ENCODE results near the gene TGM3.
"Not testable (repeated sequence)": the region's sequence is repeated elsewhere in the genome, so short reads cannot be mapped to it uniquely, and the experiment has no call there.

Gene TGM3

DNA sequence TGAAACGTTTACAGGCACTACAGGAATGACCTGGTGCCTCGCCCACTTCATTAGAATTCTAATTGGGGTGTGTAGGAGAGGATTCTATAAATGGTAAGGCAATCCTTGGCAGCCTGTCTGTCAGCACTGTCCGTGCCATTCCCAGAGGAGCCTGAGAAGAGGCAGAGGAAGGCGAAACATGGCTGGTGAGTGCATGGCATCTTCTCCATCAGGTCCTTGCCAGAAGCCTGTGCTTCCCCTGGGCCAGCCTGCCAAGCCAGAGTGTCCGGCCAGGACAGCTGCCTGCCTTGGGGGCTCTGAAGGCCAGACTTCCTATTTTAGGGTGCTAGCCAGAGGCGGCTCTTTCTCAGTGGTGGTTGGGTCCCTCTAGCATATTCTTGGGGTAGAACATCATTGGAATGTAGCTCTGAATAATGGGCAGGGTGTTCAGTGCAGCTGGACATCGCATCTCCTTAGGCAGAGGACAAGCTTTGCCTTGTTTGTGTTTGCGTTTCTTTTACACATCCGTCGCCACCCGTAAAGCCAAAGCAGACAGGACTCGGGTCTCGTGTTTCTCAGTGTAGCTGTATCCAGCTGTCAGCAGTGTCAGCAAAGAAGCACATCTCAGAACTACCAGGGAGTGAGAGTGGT is at the start of gene TGM3:
Gene TGM3, plus strand, starts transcription at position 116 of the 630 bp plus-strand sequence. Its CDS starts 63 bp downstream, at position 179.
- no peak for DNase-seq (ENCODE audit: low spot score)

- DNase-seq (ENCODE audit: low spot score), result no peak
These were observed 49.7 kb upstream of the TGM3 start for GRCh38 chr20:2246069-2246491.

GRCh38 chr20:2248837-2249236 is 47.0 kb upstream of the TGM3 start:
- DNase-seq (ENCODE audit: low spot score), result no peak

GRCh38 chr20:2249935-2250334 is 45.9 kb upstream of the TGM3 start:
- DNase-seq (ENCODE audit: low spot score), result no peak

DNA sequence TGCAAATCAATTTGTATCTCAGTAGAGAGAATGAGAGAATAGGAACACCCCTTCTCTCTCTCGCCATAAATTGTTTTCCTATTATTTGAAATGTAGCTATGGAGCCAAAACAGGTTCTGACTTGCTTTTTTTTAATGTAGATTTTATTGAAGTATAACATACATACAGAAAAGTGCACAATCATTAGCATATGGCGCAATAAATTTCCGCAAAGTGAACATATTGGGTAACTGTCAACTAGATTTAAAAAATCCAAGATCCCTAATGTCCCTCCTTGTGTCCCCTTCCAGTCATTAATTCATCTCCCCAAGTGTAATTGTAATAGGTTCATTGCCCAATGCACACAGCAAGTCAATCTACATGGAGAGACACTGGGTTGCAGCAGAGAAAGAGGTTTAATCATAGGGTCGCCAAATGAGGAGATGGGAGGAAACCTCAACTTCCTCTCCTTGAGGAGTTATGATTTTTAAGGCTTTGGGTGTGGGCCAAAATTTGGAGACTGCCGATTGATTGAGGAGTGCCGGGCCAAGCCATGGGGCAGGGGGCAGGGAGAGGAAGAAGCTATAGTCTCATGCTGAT is 43.3 kb upstream of the TGM3 start:
- DNase-seq (ENCODE audit: low spot score), result no peak

- DNase-seq (ENCODE audit: low spot score), result no peak
These were observed 42.5 kb upstream of the TGM3 start for GRCh38 chr20:2253256-2253655.

DNA sequence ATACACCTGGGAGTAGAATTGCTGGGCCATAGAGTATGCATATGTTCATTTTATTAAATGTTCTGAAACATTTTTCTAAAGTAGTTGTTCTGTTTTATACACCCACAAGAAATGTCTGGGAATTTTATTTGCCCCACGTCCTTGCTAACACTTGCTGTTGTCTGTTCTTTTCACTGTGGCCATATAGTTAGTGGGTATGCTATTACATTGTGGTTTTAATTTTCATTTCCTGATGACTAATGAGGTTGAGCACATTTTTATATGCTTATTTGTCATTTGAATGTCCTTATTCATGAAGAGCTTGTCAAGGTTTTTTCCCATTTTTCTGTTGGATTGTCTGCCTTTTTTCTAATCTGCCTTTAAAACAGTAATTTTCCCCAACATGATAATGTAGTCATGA is 41.5 kb upstream of the TGM3 start:
- no peak for DNase-seq (ENCODE audit: low spot score)

DNA sequence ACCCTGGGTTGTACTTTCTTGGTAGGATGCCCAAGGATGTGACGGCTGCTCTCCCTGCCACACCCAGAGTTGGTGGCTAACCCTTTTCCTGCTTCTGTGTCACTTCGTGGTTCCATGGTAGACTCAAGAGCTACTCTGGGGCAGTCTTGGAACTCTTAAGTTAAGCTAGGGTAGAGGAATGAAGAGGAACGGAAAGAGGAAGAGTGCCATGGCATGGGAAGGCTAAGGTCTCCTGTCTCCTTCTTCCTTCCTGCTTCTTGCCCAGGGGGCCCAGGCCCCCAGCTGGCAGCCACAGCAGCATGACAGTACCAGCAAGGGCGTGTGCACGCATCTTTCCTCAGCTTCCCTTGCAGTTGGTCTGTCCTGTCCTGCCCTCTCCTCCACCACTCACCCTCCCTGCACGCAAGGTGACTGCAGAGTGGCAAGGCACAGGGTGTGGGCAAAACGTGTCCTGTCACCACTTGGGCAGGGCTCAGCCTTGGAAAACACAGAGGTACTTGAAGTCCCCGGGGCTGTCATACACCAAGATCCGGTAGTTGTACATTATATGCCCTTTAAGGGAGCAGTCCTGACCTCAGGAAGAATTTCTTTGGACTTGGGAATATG is 39.8 kb upstream of the TGM3 start:
- DNase-seq (ENCODE audit: low spot score), result no peak

GRCh38 chr20:2259731-2260130 is 36.1 kb upstream of the TGM3 start:
- no peak for DNase-seq (ENCODE audit: low spot score)

- DNase-seq (ENCODE audit: low spot score), result no peak
These were observed 35.6 kb upstream of the TGM3 start for GRCh38 chr20:2260250-2260649.

GRCh38 chr20:2261046-2261485 is 34.7 kb upstream of the TGM3 start:
- no peak for DNase-seq (ENCODE audit: low spot score)

GRCh38 chr20:2261629-2262028 is 34.2 kb upstream of the TGM3 start:
- DNase-seq (ENCODE audit: low spot score), result no peak

DNA sequence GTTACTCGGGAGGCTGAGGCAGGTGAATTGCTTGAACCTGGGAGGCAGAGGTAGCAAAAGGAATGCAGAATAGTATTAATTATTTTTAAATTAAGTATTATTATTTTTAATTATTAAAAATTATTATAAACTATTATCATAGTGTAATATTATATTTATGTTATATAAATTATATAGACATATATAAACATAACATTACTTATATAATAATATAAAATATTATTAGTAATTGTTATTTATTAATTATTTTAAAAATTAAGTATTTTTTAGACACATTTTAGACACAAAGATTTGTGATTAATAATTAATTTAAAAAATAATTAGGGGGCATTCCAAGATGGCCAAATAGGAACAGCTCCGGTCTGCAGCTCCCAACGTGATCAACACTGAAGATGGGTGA is 31.7 kb upstream of the TGM3 start:
- DNase-seq (ENCODE audit: low spot score), result no peak

- not testable (repeated sequence) for DNase-seq (ENCODE audit: low spot score)
These were observed 31.0 kb upstream of the TGM3 start for GRCh38 chr20:2264621-2265374.

GRCh38 chr20:2273634-2274302 is 22.0 kb upstream of the TGM3 start:
- no peak for DNase-seq (ENCODE audit: low spot score)

- no peak for DNase-seq (ENCODE audit: low spot score)
These were observed 19.8 kb upstream of the TGM3 start for GRCh38 chr20:2276015-2276414.

GRCh38 chr20:2279253-2279779 is 16.5 kb upstream of the TGM3 start:
- no peak for DNase-seq (ENCODE audit: low spot score)

GRCh38 chr20:2280082-2280481 is 15.7 kb upstream of the TGM3 start:
- no peak for DNase-seq (ENCODE audit: low spot score)

GRCh38 chr20:2281563-2281962 is 14.2 kb upstream of the TGM3 start:
- DNase-seq (ENCODE audit: low spot score), result no peak

GRCh38 chr20:2282181-2282580 is 13.6 kb upstream of the TGM3 start:
- no peak for DNase-seq (ENCODE audit: low spot score)

- DNase-seq (ENCODE audit: low spot score), result no peak
These were observed 11.9 kb upstream of the TGM3 start for GRCh38 chr20:2283706-2284423.

Measured in germinal center (tissue), 1 donor.